Activated B cell treated with CpG ODN at 0.5 μM for 24 hours (primary cell): Measurements from ENCODE around the gene CCDC167. TPM values are rescaled to one million over a fixed set of nuclear protein-coding genes. Genes with fewer than 3 reads are reported as not detected.

Experiments
- ATAC-seq: fragments of 200-7000 bp; cut with Tn5 transposase; one replicate; pipeline ENCODE4 v1.10.0; 2021; ENCODE audit warnings: low read depth, mild to moderate bottlenecking, moderate library complexity
- CTCF ChIA-PET: fragments of 350-600 bp; sonication (Branson Sonifier 250); formaldehyde crosslinking; loops from one replicate; lab custom pipeline; 2021; ENCODE audit warnings: antibody characterized with exemption; lab: Charles Lee
- POLR2A ChIA-PET: fragments of 350-600 bp; sonication (Branson Sonifier 250); formaldehyde crosslinking; loops from one replicate; lab custom pipeline; 2021; ENCODE audit warnings: antibody characterized with exemption; lab: Charles Lee
- DNase-seq: peaks from one replicate; pipeline ENCODE4 v3.0.0; 2022
- H3K27ac Mint-ChIP-seq: one replicate; pipeline ENCODE4 v1.8.0; 2020; ENCODE audit warnings: mixed read lengths
- H3K27me3 Mint-ChIP-seq: one replicate; pipeline ENCODE4 v1.8.0; 2021; ENCODE audit warnings: mixed read lengths
- H3K36me3 Mint-ChIP-seq: one replicate; pipeline ENCODE4 v1.8.0; 2021; ENCODE audit warnings: low read depth, mixed read lengths
- H3K4me1 Mint-ChIP-seq: one replicate; pipeline ENCODE4 v1.8.0; 2021; ENCODE audit warnings: mixed read lengths
- H3K4me3 Mint-ChIP-seq: one replicate; pipeline ENCODE4 v1.8.0; 2020; ENCODE audit warnings: mild to moderate bottlenecking, mixed read lengths
- H3K9me3 Mint-ChIP-seq: one replicate; pipeline ENCODE4 v1.8.0; 2020; ENCODE audit warnings: mixed read lengths
- CTCF ChIP-seq: fragments of 200-600 bp; IDR thresholded peaks from one replicate; pipeline ENCODE4 v1.8.0; 2022; ENCODE audit warnings: antibody characterized with exemption, mild to moderate bottlenecking
- intact Hi-C: fragments of 100-400 bp; cut with micrococcal nuclease; formaldehyde crosslinking; loops from one replicate; pipeline ENCODE4 v1.15.1; 2024
- total RNA-seq: library from RNA; stranded (reverse); gene quantifications from 2 replicates; pipeline ENCODE4 v1.2.3, GENCODE V29; 2022

Gene CCDC167
- 18.4 and 25.9 TPM in 2 replicates for total RNA-seq

GRCh38 chr6:37499433-37500293, at the start of gene CCDC167:
Gene CCDC167, minus strand, starts transcription at chr6:37499893. Its CDS starts 30 bp downstream, at chr6:37499863.
- Mint-ChIP-seq H3K27me3 (no peaks in the 10 kb centered on the region), H3K4me1 (peaks cover 65% of the 10 kb centered on the region), H3K9me3 (no peaks in the 10 kb centered on the region), H3K4me3 (peak within 1 kb of the TSS; percentile 96), H3K27ac (peak within 1 kb of the TSS; percentile 82), H3K36me3 (peaks cover 2% of the 10 kb centered on the region)
- POLR2A ChIA-PET = interaction anchor here (0.6 to 1.5 kb wide), 3 partner anchors 63 to 357 kb away, joined by 3 to 8 read pairs (median 3); partner anchors contain the start of gene CMTR1
- CTCF ChIA-PET = interaction anchor here (1.2 kb wide), 1 partner anchor 15 kb away, joined by 3 read pairs; no protein-coding TSS in a partner anchor
- intact Hi-C loops = loop anchor here (1.0 to 5.0 kb wide), 5 partner anchors 56 to 320 kb away; partner anchors contain the start of genes CMTR1, MDGA1 and ZFAND3
- peak; percentile 96 for ATAC-seq
- DNase-seq = peak; percentile 86
- TF ChIP-seq CTCF = no peak

- H3K27me3 Mint-ChIP-seq = no peaks in the 10 kb centered on the region
- ATAC-seq (no peak), DNase-seq (no peak)
- no peaks in the 10 kb centered on the region for H3K36me3 Mint-ChIP-seq
- peak overlapping the region; percentile 41 for H3K27ac Mint-ChIP-seq
- no peaks in the 10 kb centered on the region for H3K9me3 Mint-ChIP-seq
- TF ChIP-seq CTCF = no peak
- H3K4me1 Mint-ChIP-seq = peaks cover 81% of the 10 kb centered on the region
- ChIA-PET CTCF (no interaction called here), POLR2A (interaction anchor here (0.9 kb wide), 1 partner anchor 15 kb away, joined by 3 read pairs; no protein-coding TSS in a partner anchor)
- intact Hi-C loops = no loop called here
- H3K4me3 Mint-ChIP-seq = no peak overlapping the region
These were observed 49.5 kb upstream of the CCDC167 start for GRCh38 chr6:37549154-37549553.

GRCh38 chr6:37548067-37548674, 48.5 kb upstream of the CCDC167 start:
- Mint-ChIP-seq H3K27ac (peak overlapping the region; percentile 72), H3K4me1 (peaks cover 77% of the 10 kb centered on the region), H3K27me3 (no peaks in the 10 kb centered on the region), H3K9me3 (no peaks in the 10 kb centered on the region), H3K36me3 (no peaks in the 10 kb centered on the region), H3K4me3 (no peak overlapping the region)
- intact Hi-C loops = no loop called here
- POLR2A ChIA-PET = interaction anchor here (0.5 to 2.3 kb wide), 6 partner anchors 8 to 150 kb away, joined by 3 to 8 read pairs (median 6); partner anchors contain the start of gene MDGA1
- TF ChIP-seq CTCF = no peak
- CTCF ChIA-PET = interaction anchor here (0.8 to 1.8 kb wide), 3 partner anchors 10 to 17 kb away, joined by 3 to 10 read pairs (median 7); no protein-coding TSS in a partner anchor
- DNase-seq (no peak), ATAC-seq (no peak)

GRCh38 chr6:37547564-37548061, 47.9 kb upstream of the CCDC167 start:
- CTCF ChIA-PET = interaction anchor here (0.6 to 1.8 kb wide), 4 partner anchors 9 to 18 kb away, joined by 3 to 10 read pairs (median 5); no protein-coding TSS in a partner anchor
- peak overlapping the region; percentile 12 for H3K4me3 Mint-ChIP-seq
- DNase-seq (no peak), ATAC-seq (peak; percentile 52)
- intact Hi-C loops = loop anchor here (2.0 kb wide), 1 partner anchor 15 kb away; no protein-coding TSS in a partner anchor
- peak overlapping the region; percentile 72 for H3K27ac Mint-ChIP-seq
- peaks cover 75% of the 10 kb centered on the region for H3K4me1 Mint-ChIP-seq
- H3K27me3 Mint-ChIP-seq = no peaks in the 10 kb centered on the region
- POLR2A ChIA-PET = interaction anchor here (1.1 to 2.3 kb wide), 4 partner anchors 8 to 15 kb away, joined by 3 to 8 read pairs (median 6); no protein-coding TSS in a partner anchor
- no peaks in the 10 kb centered on the region for H3K36me3 Mint-ChIP-seq
- TF ChIP-seq CTCF = no peak
- no peaks in the 10 kb centered on the region for H3K9me3 Mint-ChIP-seq
